ENCODE measurements around the gene TBX6.

Gene TBX6

GRCh38 chr16:30068750-30069610 lies 22.7 kb downstream of the TBX6 start:
- peak overlapping the region; percentile 41 for H3K4me3 ChIP-seq (ENCODE audit: low read length)
- DNase-seq (ENCODE audit: low read depth): no peak
- TF ChIP-seq CTCF (conservative IDR thresholded peaks at IDR 0.05; ENCODE audit: low read length): peak; percentile 58

- TF ChIP-seq CTCF (conservative IDR thresholded peaks at IDR 0.05; ENCODE audit: low read length): no peak
- peak overlapping the region; percentile 31 for H3K4me3 ChIP-seq (ENCODE audit: low read length)
- DNase-seq (ENCODE audit: low read depth): no peak
These were observed 23.4 kb downstream of the TBX6 start for GRCh38 chr16:30068333-30068732.

DNA sequence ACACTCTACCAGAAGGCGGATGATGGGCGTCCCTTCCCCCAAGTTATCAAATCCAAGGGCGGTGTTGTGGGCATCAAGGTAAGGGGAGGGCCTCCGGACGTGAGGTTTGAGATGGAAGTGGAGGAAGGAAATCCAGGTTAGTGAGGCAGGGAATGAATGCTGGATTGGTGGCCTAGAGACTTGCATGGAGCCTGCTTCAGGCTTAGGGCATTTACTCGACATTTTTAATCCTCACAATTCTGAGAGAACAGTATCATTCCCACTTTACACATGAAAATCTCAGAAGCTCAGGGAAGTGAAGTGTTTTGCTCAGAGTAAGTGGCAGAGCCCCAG lies 24.2 kb downstream of the TBX6 start:
- H3K4me3 ChIP-seq (ENCODE audit: low read length): peak overlapping the region; percentile 97
- DNase-seq (ENCODE audit: low read depth): no peak
- no peak for TF ChIP-seq CTCF (conservative IDR thresholded peaks at IDR 0.05; ENCODE audit: low read length)

DNA sequence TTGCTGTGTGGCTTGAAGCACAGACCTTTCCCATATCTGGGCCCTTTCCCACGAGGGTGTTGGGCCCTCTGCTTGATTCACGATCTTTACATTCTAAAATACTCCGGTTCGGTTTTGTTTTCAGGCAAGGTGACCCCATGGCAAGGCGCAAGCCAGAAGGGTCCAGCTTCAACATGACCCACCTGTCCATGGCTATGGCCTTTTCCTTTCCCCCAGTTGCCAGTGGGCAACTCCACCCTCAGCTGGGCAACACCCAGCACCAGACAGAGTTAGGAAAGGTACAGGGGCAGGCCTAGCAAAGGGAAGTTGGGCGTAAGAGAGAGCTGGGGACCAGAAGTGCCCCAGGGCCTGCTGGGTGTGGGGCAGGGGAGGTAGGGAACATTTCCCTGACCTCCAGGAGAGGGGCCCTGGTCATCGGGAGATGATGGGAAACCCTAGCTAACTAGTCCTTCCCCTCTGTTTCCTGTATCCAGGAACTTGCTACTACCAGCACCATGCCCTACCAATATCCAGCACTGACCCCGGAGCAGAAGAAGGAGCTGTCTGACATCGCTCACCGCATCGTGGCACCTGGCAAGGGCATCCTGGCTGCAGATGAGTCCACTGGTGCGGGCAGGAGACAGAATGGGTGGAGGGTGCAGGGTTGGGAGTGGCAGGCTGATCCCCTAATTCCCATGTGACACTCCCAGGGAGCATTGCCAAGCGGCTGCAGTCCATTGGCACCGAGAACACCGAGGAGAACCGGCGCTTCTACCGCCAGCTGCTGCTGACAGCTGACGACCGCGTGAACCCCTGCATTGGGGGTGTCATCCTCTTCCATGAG lies 24.8 kb downstream of the TBX6 start:
- H3K4me3 ChIP-seq (ENCODE audit: low read length): peak overlapping the region; percentile 97
- TF ChIP-seq CTCF (conservative IDR thresholded peaks at IDR 0.05; ENCODE audit: low read length): no peak
- DNase-seq (ENCODE audit: low read depth): no peak

- peak overlapping the region; percentile 97 for H3K4me3 ChIP-seq (ENCODE audit: low read length)
- DNase-seq (ENCODE audit: low read depth): peak; percentile 65
- no peak for TF ChIP-seq CTCF (conservative IDR thresholded peaks at IDR 0.05; ENCODE audit: low read length)
These were observed 25.6 kb downstream of the TBX6 start for GRCh38 chr16:30065943-30066760.

DNA sequence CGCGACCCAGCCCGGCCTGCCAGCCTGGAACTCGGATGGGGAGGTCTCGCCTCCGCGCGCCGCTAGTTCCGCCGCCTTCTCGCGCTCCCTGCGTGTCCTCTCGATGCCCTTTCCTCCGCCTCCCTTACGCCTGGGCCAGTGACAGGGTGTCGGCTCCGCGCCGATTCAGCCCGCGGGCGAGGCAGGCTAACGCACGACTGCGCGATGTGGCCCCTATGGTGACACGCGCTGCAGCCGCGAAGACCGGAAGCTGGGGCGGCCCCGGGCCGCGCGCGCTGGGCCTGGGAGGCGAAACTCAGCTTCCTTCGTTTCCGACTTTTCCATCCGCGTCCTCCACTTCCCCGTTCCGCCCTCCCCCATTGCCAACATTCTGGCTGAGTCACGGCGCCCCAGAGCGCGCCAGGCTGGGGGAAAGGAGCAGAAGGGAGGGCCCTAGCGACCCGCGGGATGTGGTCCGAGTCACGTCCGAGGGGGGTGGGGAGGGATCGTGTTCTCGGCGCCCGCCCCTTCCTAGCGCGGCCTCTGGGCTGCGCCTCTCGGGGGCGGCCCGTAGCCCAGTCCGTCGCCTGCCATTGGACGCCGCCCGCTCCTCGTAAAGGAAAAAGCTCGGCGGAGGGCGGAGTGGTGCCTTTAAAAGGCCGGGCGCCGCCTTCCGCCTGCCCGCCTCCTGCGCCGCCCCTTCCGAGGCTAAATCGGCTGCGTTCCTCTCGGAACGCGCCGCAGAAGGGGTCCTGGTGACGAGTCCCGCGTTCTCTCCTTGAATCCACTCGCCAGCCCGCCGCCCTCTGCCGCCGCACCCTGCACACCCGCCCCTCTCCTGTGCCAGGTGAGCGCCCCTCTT lies 26.4 kb downstream of the TBX6 start, which contains the start of gene ALDOA:
Gene ALDOA (plus strand): TSS at position 659 of the 841 bp plus-strand sequence. CDS start 1,138 bp downstream, outside the sequence.
- DNase-seq (ENCODE audit: low read depth): peak; percentile 99
- H3K4me3 ChIP-seq (ENCODE audit: low read length): peak within 1 kb of the TSS; percentile 97
- TF ChIP-seq CTCF (conservative IDR thresholded peaks at IDR 0.05; ENCODE audit: low read length): no peak

Data from AG10803 (cell line).